ENCODE results near the gene FAM170B. TPM values are rescaled to one million over a fixed set of nuclear protein-coding genes. Genes with fewer than 3 reads are reported as not detected.

The FAM170B gene
- polyA plus RNA-seq, 1 donor, result not detected

DNA sequence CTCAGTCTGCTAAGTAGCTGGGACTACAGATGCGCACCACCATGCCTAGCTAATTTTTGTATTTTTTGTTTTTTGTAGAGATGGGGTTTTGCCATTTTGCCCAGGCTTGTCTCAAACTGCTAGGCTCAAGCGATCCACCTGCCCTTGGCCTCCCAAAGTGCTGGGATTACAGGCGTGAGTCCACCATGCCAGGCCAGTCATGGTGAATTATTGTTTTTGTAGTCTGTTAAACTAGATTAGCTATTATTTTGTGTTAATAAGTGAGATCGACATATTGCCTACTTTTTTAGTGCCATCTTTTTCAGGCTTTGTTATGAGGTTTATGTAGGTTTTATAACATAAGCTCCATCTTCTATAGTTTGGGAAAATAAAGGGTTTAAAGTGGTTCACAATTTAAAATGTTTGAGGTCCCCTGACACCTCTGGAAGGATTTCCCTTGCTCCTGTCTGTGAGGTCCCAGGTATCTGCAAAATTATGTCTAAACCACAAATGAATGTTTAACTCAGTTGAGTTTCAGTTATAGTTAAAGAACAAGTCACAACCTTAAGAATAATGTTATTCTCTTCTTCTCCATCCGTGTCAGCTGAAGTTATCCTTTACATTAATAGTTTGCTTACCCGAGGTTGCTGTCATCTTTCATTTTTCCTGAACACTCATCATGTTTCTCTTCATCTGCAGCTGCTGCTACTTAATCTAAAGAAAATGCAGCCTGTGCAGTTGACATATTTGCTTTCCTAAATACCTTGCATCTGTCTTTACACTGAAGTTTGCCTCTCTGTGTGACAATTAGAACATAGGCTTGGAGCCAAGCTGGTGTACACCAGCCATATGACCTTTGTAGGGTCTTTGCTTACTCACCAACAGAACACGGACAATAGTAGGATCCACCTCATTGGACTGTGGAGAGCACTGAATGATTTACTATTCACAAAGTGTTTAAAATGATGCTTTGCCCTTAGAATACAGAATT is 9.6 kb downstream of the FAM170B start:
- DNase-seq, result no peak

DNA sequence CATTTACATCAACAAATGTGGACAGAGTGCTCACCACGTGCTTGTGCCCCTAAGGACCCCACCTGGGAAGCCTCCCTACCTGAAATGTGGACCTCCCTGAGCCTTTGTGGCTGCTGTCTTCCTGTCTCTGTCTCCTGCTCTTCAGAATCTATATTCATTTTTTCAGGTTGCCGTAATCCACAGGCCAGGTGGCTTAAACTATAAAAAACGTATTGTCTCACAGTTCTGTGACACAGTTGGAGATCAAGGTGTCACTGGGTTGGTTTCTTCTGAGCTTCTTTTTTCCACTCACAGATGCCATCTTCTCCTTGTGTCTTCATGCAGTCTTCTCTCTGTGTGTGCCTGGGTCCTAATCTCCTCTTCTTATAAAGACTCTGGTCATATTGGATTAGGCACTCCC is 12.9 kb downstream of the FAM170B start:
- DNase-seq, result no peak

DNA sequence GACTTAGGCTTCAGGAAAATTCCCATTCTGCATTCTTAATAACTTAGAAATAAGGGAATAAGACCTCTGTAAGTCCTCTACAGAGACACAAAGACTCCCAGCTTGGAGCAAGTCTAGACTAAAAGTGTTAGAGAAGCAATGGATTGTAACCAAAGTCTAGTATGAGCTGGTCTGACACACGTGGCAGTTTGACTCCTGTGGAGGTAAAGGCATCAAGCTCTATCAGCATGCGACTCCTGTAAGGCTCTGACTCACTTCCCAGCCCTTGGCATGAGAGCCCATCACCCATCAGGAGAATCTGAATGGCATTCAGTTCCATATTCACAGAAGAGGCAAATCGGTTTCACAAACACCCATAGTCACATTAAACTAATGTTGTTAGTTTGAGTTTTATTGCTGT is 14.1 kb downstream of the FAM170B start:
- DNase-seq, result no peak

DNA sequence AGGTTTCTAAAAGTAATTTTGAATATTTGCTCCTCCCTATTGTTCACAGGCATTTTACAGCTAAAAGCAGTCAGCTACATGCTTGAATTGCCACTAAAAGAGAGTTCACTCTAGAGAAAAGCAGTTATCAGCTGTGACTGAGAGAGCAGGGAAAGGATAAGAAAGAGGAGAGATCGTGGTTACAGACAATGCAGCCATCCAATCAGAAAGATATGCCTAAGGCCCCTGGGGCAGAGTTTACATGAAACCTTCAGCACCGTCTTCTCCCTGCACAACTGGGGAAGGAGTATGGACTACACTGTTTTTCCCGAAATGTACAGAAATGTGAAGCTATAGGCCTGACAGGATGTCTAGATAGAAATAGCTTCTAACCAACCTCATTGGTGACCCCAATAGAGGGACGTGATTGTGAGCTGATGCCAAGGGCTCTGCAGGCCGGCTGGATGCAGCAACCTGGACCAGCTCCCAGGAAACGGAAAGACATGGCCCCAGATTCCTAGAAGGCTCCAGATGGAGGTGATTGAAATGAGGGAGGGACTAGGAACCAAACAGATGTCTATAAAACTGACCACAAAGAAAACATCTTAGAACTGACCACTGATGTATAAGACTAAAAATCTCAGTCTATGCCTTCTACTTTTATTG is 15.3 kb downstream of the FAM170B start:
- DNase-seq, result no peak

DNA sequence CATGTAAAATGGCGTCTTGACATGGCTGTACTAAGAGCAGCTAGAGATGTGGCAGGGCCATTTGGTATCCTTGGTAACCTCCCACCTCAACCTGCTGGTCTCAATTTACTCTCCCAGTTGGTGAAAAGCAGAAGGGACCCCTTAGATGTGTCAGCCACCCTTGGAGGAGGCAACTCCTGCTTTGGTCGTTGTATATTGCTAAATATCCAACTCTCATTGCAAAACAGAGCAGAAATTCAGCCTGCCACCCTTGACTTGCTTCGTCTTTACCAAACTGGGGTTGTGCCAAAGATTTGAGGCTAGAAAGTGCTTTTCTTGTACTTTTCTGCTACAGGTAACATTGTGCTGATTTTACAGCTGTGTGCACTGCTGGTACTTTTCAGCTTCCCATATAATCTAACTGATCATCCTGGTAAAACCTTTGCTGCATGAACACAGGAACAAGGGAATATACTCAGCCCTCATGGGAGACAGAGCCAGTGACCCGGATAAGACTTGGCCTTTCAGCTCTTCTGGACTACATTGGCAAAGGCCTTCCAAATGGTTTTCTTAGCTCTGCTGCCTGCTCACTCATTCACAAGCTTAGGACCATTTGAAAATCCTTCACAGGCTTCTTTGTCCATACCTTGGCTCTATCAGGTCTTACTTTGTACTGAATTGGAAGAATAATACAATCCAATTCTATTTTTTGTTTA is 16.3 kb downstream of the FAM170B start:
- DNase-seq, result no peak

DNA sequence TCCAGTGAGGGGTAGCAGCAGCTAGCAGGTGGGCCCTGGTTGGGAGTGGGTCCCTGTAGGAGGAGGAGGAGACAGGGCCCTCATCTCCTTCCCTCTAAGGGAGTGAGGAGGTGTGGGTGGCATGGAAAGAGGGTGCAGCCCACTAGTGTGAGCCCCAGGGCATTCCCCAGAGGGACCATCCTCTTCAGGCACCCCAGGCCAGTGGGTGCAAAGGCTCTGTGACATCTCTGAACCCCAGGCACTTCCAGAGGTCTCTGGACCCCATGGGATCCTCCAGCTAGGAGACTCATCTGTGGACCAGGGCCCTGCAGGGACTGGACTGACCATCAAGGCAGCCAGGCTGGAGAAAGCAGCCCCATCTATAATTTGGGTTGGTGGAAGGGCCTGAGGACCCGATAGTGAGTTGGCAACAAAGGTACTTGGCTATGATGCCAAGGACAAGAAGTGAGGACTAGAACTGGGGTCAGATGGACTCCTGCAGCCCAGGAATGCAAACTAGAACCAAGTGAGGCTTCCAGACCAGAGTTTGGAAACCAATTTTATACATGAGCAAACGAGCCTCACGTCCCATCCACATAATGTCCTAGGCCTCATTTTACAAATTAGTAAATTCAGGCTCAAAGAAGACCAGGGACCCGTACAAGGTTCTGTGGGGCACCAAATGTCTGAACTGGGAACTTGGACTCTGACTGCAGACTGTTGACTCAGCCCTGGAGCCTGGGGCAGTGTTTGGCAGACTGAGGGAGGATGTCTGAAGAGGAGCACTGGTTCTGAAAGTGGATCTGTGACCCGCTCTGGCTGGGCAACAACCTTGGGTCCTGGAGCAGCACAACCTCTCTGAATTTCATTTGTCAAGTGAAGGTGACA is 17.1 kb downstream of the FAM170B start:
- no peak for DNase-seq

DNA sequence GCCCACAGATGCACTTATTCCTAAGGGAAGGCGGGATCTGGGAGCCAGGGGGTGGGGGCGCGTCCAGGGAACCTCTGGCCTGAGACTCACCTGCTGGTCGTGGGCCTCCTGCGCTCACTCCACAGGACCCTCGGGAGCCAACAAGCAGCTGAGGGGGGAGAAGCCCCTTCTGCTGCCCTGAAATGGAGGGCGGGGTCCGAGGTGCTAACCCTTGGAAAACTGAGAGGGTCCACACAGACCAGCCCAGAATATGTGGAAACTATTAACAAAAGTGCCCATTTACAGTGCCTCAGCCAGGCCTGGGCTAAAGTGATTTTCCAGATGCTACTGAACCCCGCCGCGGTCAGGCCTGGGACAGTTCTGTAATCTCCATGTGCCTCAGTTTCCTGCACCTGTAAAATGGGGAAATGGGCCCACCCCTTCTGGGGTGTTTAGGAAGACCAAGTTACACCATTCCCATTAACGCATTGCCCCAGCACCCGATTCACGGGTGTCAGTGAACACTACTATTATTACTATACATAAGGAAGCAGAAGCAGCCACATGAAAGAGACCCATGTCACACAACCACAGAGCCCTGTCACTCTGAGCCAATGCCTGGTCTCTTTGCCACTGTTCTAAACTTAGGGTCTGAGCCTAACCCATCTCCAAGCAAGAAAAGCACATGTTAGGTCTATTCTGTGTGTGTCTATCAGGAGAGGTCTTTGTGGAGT is 17.9 kb downstream of the FAM170B start:
- DNase-seq, result no peak

DNA sequence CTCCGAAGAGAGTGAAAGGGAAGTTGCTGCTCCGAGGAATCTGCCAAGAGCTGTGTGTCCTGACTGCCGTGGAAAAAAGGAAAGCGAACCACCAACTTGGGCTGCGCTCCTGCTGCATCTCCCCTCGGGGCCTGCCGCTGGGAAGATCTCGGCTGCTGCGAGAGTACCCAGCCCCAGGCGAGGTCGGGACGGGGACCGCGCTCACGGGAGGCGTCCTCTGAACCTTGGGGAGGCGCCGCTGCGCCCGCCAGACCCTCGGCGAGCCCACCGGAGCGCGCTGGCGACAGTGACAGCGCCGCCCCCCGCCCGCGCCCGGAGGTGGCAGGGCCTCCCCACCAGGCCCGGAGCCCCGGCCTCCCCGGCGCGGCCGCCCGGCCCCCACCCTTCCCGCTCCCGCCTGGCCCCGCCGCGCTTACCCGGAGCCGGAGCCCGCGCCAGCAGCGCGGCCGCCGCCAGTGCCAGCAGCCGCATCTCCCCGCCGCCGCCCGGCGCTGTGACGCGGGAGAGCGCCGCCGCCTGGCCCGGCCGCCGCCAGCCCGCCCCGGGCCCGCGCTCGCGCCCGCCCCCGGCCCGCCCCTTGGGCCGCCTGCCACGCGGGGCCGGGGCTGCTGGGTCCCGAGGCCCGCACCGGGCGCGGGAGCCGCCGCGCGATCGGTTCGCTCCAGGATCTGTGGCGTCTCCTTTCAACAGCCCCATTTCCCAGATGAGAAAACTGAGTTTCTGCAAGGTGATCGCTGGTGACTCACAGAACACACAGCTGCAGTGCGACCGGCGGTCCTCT is 18.6 kb downstream of the FAM170B start, which contains the start of gene VSTM4:
Gene VSTM4 (minus strand): TSS at position 508 of the 781 bp plus-strand sequence. CDS start 37 bp downstream, at position 471.
- no peak for DNase-seq

DNA sequence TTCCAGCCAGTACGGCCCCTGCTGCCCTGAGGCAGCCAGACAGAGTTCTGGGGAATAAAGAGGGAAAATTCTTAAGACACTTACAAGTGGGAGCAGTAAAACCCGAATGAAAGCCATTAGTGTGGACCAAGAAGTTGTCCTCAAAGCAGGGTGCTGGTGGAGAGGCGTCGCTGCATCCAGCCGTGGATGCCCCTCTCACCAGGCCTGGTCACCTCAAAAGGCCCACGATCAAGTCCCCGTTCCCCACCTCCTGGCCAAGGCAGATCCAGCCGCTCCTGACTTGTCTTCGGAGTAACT is 19.2 kb downstream of the FAM170B start:
- DNase-seq, result no peak

DNA sequence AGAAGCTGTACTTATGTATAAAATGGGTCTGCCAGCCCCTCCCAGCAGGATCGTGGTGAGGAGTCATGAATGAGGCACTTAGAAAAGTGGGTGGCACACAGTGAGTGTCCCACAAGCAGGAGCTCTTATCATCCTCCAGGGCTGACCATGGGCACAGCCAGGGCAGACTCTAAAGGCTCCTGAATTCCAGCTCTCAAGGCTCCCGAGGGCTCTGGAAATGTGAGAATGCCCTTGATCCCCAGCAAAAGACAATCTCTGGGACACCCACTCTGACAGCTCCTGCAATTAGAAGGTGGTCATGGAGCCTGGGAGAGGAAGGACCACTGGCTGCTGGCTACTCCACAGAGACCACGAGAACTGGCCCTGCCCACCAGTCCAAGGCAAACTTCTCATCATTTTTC is 20.1 kb downstream of the FAM170B start:
- no peak for DNase-seq

DNA sequence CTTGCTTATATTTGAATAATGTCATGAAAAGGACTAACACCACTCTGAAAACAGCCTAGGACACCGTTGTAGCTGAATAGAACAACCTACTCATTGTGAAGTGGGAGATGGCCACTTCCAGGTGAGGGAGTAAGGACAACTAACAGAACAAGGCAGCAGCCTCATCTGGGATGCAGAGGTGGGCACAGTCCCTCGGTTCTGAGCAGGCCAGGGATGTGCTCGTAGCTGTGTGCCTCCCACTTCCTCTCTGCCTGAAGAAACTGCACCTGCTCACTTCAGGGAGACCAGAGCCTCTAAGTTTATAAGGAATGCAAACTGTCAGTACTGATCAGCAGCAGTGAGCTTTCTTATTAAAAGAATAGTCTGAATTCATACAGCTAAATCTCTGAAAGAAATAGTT is 21.0 kb downstream of the FAM170B start:
- DNase-seq, result no peak

DNA sequence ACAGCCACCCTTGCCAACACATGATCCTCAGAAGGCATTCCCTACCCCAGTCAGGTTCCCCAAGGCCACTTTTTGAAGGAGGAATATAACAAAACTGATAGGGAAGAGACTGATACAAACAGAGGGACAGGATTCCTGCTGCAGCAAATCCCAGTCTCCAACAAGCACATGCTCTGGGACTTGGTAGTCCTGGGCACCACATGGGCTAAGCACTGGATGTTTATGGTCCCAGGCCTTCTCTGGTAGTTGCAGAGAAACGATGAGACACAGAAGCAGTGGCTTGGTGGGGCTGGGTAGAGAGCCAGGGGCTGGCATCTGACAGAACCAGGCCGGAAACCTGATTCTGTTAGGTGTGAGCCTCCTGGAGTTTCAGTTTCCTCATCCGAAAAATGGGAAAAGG is 21.7 kb downstream of the FAM170B start:
- DNase-seq, result no peak

DNA sequence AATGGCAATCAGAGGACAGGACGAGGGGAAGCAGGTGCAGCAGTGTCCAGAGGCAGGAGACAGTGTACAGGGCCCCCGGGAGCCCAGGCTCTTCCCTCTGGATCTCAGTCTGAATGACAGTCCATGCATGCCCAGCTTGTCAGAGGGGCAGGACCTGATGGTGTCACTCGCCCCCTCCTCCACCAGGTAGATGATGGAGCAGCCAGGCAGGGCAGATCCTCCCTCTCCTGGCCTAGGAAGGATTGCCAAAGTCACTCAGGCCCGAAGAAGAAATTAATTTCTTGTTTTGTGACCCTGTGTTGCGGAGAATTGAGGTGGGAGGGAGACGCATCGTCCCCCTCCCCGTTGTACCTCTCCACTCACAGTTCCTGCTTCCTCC is 22.5 kb downstream of the FAM170B start:
- no peak for DNase-seq

DNA sequence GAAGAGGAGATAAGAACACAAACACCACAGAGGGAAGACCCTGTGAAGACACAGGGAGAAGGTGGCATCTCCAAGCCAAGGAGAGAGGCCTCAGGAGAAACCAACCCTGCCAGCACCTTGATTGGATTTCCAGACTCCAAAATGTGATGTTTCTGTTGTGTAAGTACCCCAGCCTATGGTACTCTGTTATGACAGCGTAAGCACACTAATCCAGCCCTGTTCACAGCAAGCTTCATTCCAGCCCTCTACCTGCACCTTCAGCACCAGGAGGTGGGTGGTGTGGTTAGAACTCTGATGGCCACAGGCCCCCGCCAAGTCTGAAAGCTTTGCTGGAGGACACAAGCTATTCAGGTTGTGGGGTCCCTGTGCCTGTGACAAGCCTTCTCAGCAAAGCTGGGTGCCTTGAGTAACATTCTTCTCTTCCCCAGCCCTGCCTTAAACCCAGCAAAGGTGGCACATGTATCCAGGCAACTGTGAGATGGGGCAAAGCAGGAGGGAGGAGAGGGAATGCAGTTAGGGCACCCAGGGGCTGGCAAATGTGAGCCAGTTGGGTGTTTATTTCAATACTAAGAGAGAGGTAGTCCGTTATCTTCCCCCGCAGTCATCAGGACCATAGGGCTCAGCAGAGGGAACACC is 23.0 kb downstream of the FAM170B start:
- DNase-seq, result no peak

DNA sequence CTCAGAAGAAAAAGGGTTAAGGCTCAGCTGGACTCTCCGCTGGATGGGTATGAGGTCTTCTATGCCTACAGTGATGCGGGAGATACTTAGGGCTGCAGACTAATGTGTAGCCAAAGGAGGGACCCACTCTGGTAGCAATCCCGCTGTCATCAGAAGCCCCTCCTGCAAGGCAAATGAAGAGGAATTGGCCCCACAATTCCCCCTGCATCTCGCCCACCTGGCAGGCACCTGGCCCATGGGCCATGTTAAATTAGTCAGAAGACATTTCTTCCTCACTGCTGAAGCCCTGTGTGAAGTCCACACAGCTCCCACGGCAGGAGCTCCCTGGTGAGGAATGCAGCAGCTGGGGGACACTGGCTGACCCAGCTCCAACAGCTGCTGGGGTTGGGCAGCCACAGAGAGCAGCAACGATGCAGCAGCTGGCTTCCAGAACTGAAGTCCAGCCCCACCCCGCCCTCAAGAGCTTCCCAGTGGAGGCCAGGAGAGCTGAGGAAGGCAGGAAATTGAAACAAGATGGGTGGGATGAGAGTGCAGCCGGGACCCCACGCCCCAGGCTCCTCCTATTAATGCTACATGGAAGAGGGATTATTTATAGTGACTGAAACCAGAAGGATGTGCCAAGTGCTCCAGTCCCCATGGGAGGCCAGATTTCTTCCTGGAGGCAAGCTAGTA is 24.0 kb downstream of the FAM170B start:
- DNase-seq, result peak; percentile 55

DNA sequence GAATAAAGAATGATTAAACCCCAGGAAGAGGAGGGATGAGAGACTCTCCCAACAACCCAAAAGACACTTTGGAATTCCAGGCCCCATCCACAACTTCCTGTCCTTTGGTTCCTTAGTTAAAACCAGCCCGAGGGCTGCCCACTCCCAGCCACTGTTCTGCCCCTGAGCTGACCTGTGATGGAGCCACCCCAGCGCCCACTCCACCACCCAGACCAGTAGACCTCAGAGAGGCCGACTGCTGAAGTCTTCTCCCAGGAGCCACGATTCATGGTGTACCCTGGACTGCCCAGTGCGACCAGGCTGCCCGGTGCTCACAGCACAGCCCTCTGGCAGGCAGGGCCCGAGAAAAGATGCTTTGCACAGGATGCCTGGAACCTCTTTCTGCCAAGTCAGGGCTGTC is 25.2 kb downstream of the FAM170B start:
- no peak for DNase-seq

DNA sequence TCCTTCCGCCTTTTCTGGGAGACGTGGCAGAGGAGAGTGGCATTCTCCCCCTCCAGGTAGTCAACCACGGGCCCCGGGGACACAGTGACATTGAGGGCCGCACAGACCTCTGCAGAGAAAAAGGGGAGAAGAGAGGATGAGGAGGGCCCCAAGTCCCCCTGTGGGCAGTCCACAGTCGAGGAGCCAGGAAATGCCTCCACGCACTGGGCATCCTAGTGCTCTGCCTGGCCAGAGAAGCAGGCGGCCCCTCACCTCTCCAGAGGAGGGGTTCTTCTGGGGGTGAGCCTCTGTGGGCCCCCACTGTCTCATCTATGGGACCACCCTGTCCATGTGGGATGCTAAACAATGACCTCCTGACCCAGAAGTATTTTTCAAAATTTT is 25.9 kb downstream of the FAM170B start:
- no peak for DNase-seq

DNA sequence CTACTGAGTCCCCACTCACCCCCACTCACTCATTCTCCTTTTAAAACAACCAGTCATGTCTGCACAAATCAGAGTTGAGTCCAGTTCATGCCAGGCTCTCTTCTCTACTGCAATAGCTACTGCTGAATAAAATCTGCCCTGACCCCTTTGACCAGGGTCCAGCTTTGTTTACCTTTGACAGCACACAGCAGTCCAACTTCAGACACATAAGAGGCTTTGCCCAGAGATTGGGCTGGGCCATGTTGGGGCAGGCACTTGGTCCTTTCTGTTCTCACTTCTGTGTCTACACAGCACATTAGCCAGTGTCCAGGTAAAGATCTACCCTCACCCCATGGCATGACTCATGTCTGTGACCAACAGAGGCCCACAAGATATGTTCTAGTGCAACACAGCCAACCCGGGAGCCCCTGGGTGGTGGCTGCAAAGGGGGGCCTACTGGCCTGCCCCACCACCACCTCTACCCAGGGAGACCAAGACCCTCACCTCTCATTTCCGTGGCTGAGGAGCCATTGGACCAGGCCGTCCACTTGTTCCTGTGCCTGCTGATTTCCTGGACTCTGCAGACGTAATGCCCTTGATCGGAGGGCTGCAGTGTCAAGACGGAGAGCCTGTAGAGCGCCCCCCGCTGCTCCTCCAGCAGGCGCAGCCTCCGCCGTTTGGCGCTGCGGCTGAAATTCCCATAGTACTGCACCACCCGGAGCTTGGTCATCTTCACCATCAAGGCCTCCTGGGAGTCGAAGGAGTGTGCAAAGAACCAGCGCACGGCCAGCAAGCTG is 26.5 kb downstream of the FAM170B start:
- DNase-seq, result no peak

DNA sequence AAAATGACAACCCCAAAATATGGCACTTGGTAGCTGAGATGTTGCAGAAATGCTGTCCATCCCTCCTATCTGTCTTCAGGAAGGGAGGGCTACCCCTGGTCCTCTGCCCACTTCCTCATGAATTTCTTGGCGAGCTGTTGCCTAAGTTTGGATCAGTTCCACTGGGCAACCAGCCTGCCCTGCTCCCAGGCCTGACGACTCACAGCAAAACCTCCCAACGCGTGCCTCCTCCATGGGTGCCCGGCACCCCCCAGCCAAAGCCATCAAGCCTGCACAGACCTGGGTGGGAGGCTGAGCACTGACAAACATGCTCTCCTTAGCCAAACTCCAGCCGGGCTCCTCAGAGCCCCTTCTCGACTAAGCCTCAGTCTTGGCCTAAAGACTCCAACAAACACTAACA is 27.4 kb downstream of the FAM170B start:
- DNase-seq, result no peak

All from left kidney (tissue), 2 donors.